PFSK-1 (cell line): ENCODE measurements around the gene TARBP2.

Source experiments
- FOXP2 ChIP-seq: optimal IDR thresholded peaks from 2 replicates; pipeline ENCODE3; 2011; ENCODE audit warnings: borderline replicate concordance, control low read depth, inconsistent platforms; ENCODE audit not compliant: insufficient read depth; ENCODE audit errors: extremely low read length, extremely low read depth
- POLR2AphosphoS5 ChIP-seq: IDR thresholded peaks from 2 replicates; pipeline ENCODE4 v1.6.1; 2012; ENCODE audit warnings: low read depth, mild to moderate bottlenecking, control low read depth, low read length, moderate library complexity
- SIN3A ChIP-seq: IDR thresholded peaks from 2 replicates; pipeline ENCODE4 v1.6.1; 2012; ENCODE audit warnings: mild to moderate bottlenecking, low read length, moderate library complexity, borderline replicate concordance; ENCODE audit not compliant: insufficient read depth
- TAF1 ChIP-seq: IDR thresholded peaks from 2 replicates; pipeline ENCODE4 v1.6.1; 2012; ENCODE audit warnings: low read length, control low read depth, borderline replicate concordance; ENCODE audit not compliant: insufficient read depth
- TF ChIP-seq, protein P1 (sequence below), 2 experiments: IDR thresholded peaks; 2 replicates each; pipeline versions ENCODE4 v1.6.1 to v1.8.0; 2011 to 2012; ENCODE audit warnings: low read depth in 2 of 2, low read length in 2 of 2, control low read depth in 1 of 2, inconsistent platforms in 1 of 2, mild to moderate bottlenecking in 1 of 2, moderate library complexity in 1 of 2; ENCODE audit not compliant: insufficient read depth in 1 of 2

Gene TARBP2

DNA sequence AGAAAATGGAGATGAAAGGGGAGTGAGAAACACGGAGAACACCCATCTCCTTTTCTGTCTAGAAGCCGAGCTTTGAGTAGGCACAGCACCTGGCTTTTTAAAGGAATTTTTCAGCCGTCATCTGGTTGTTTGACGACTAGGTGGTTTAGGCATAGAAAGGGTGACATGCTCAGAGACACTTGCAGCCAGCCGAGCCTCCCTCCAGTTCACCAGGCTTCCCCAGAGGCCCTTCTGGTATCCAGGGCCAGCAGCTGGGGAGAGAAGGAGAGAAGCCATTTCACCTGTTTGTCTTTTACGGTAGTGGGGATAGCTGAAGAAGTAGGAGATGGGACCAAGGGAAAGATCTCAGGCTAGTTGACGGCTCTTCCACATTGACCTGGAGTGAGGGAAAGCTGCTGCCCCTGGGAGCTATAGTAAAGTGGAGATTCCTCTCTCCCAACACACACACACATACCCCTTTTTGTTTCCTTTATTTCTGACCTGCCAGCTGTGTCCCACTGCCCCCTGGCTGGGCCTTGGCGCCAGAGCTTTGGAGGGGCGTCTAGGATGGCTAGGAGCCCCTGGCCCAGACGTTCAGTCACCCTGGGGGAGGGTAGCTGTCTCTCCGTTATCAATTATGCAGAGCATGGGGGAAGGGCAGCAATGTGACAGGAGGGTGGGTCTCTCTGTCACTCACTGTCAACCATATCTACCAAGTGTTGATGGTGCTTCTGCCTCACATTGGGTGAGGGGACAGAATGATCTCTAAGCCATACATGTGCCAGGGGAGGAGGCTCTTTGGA lies 7.3 kb upstream of the TARBP2 start:
- TF ChIP-seq FOXP2 (no peak), SIN3A (no peak), POLR2AphosphoS5 (no peak; the same call in 1 of the 2 replicates), TAF1 (no peak)
- TF ChIP-seq, protein P1, sequence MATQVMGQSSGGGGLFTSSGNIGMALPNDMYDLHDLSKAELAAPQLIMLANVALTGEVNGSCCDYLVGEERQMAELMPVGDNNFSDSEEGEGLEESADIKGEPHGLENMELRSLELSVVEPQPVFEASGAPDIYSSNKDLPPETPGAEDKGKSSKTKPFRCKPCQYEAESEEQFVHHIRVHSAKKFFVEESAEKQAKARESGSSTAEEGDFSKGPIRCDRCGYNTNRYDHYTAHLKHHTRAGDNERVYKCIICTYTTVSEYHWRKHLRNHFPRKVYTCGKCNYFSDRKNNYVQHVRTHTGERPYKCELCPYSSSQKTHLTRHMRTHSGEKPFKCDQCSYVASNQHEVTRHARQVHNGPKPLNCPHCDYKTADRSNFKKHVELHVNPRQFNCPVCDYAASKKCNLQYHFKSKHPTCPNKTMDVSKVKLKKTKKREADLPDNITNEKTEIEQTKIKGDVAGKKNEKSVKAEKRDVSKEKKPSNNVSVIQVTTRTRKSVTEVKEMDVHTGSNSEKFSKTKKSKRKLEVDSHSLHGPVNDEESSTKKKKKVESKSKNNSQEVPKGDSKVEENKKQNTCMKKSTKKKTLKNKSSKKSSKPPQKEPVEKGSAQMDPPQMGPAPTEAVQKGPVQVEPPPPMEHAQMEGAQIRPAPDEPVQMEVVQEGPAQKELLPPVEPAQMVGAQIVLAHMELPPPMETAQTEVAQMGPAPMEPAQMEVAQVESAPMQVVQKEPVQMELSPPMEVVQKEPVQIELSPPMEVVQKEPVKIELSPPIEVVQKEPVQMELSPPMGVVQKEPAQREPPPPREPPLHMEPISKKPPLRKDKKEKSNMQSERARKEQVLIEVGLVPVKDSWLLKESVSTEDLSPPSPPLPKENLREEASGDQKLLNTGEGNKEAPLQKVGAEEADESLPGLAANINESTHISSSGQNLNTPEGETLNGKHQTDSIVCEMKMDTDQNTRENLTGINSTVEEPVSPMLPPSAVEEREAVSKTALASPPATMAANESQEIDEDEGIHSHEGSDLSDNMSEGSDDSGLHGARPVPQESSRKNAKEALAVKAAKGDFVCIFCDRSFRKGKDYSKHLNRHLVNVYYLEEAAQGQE (IDR thresholded peaks at IDR 0.05; ENCODE audit: insufficient read depth in 1 of 2, low read depth in 2 of 2, low read length in 2 of 2), result no peak

DNA sequence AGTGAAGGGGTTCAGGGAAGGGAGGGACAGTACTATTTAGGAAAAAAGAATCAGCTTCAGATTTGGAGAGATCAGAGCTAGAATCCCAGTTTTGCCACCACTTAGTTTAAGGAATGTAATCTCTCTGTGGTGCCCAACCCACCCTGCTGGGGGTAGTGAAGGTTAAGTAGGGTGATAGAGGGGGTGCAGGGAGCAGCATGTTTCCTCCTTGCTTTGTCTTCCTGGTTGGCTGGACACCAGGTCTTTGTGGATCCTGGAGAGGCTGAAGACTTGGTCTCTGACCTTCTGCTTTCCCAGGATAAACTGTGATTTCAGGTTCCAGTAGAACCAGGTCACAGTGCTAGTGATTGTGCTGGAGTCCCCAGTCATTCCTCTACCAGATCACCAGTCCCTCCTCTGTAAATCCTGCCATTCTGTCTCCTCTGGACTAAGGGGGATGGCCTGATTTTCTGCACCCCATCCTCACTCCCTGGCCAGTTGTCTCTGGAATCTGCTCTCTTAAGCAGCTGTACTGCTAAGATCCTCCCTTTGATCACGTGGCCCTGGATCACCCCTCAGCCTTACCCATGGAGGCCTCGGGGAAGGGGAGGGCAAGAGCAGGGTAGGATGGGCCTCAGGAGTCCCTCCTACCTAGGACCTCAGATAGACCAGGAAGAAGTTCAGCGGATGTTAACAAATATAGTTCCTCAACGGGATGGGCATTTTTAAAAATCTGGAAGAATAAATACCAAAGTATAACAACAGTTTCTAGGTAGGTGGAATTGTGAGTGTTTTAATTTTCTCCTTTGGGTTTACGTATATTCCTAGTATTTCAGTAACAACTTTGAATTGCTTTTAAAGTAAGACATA lies 5.0 kb upstream of the TARBP2 start:
- TF ChIP-seq TAF1 (no peak), POLR2AphosphoS5 (0 out of 2 replicates have a peak, but pooled peaks have one; percentile 33), FOXP2 (no peak), SIN3A (no peak)
- TF ChIP-seq, protein P1 (IDR thresholded peaks at IDR 0.05; ENCODE audit: insufficient read depth in 1 of 2, low read depth in 2 of 2, low read length in 2 of 2), result no peak

DNA sequence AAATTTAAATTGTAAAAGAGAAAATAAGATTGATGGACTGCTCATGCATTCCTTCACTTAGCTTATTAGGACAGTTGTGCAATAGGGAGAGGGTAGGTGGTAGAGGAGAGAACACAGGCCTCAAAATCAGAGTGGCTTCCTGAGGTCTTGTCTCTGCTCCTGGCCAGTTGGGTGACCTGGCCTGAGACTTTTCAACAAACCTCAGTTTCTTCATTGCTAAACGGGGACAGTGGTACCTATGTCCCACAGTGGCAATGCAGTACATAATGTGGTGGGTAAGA lies 4.4 kb upstream of the TARBP2 start:
- no peak for TF ChIP-seq TAF1
- TF ChIP-seq, protein P1 (IDR thresholded peaks at IDR 0.05; ENCODE audit: insufficient read depth in 1 of 2, low read depth in 2 of 2, low read length in 2 of 2), result no peak
- TF ChIP-seq SIN3A, result no peak
- TF ChIP-seq POLR2AphosphoS5, result no peak
- no peak for TF ChIP-seq FOXP2

DNA sequence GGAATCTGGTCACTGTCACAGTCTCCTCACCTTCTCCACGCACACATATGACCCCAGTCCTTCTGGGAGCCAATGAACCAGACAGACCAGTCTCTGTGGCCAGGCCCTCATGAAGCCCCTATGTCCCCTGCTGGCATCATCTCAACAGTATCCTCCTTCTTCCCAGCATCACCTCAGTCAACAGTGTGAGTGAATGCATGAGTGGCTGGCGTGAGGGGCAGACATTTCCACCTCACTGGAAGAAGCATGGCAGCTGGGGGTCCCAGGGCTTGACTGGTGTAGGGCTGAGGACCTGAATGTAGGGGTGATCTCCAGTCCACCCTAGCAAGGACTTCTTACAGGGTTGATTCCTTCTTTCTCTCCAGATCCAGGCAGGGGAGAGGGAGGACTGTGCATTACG lies 3.6 kb upstream of the TARBP2 start:
- TF ChIP-seq, protein P1 (IDR thresholded peaks at IDR 0.05; ENCODE audit: insufficient read depth in 1 of 2, low read depth in 2 of 2, low read length in 2 of 2), result no peak
- TF ChIP-seq FOXP2, result no peak
- no peak for TF ChIP-seq TAF1
- no peak for TF ChIP-seq SIN3A
- TF ChIP-seq POLR2AphosphoS5, result no peak
